ENCODE results near the gene KIZ.

GRCh38 chr20:21272279-21272678 lies 146.4 kb downstream of the KIZ start:
- no peak for TF ChIP-seq TAF1 (IDR thresholded peaks at IDR 0.05; ENCODE audit: borderline replicate concordance, insufficient read depth, low read length)
- no peak for TF ChIP-seq POLR2AphosphoS5 (IDR thresholded peaks at IDR 0.05; ENCODE audit: low read depth, low read length)
- no peak for TF ChIP-seq FOXP2 (optimal IDR thresholded peaks at IDR 0.05; ENCODE audit: borderline replicate concordance, extremely low read depth, extremely low read length, insufficient read depth)

Measured in PFSK-1 (cell line).